GM19238 (cell line): ENCODE results near the gene BDKRB1.

Source experiments
- DNase-seq: peaks from one replicate; pipeline ENCODE4 v3.0.0; 2011; ENCODE audit warnings: low spot score; ENCODE audit not compliant: insufficient read length

Gene BDKRB1

GRCh38 chr14:96280104-96280503, 24.1 kb downstream of the BDKRB1 start:
- DNase-seq: no peak

GRCh38 chr14:96281486-96281885, 25.5 kb downstream of the BDKRB1 start:
- DNase-seq: no peak

- no peak for DNase-seq
These were observed 28.0 kb downstream of the BDKRB1 start for GRCh38 chr14:96284008-96284407.

- no peak for DNase-seq
These were observed 28.4 kb downstream of the BDKRB1 start for GRCh38 chr14:96284430-96284829.

GRCh38 chr14:96285667-96286066, 29.7 kb downstream of the BDKRB1 start:
- no peak for DNase-seq

GRCh38 chr14:96286251-96286650, 30.2 kb downstream of the BDKRB1 start:
- no peak for DNase-seq

GRCh38 chr14:96287856-96288255, 31.8 kb downstream of the BDKRB1 start:
- DNase-seq: no peak

GRCh38 chr14:96294246-96294645, 38.2 kb downstream of the BDKRB1 start:
- DNase-seq: no peak

- no peak for DNase-seq
These were observed 41.0 kb downstream of the BDKRB1 start for GRCh38 chr14:96297000-96297399.

GRCh38 chr14:96297997-96298515, 42.0 kb downstream of the BDKRB1 start:
- DNase-seq: no peak

- no peak for DNase-seq
These were observed 43.4 kb downstream of the BDKRB1 start for GRCh38 chr14:96299441-96299840.

- no peak for DNase-seq
These were observed 48.0 kb downstream of the BDKRB1 start for GRCh38 chr14:96303981-96304380.

- no peak for DNase-seq
These were observed 48.9 kb downstream of the BDKRB1 start for GRCh38 chr14:96304956-96305355.

GRCh38 chr14:96307434-96307833, 51.4 kb downstream of the BDKRB1 start:
- DNase-seq: no peak

GRCh38 chr14:96309133-96309895, 53.3 kb downstream of the BDKRB1 start:
- no peak for DNase-seq

GRCh38 chr14:96309896-96310330, 53.9 kb downstream of the BDKRB1 start:
- no peak for DNase-seq

- no peak for DNase-seq
These were observed 54.9 kb downstream of the BDKRB1 start for GRCh38 chr14:96310906-96311305.
